Activated T-cell treated with anti-CD3 and anti-CD28 coated beads, Interleukin-2, amount 50 U/mL, for 72 hours (primary cell): ENCODE data around the gene CFAP99. TPM values are rescaled to one million over a fixed set of nuclear protein-coding genes. Genes with fewer than 3 reads are reported as not detected.

ENCODE experiments used
- ATAC-seq, 2 donors: fragments of 150-1000 bp; cut with Tn5 transposase; replicated peaks in 1 of 2; 2 replicates each; pipeline ENCODE4 v1.10.0; 2021; ENCODE audit warnings: moderate library complexity in 2 of 2, mild to moderate bottlenecking in 1 of 2
- DNase-seq, 2 donors: peaks; one replicate each; pipeline ENCODE4 v3.0.0; 2021 to 2022; ENCODE audit warnings: mixed read lengths in 1 of 2
- H3K27ac Mint-ChIP-seq: one replicate; pipeline ENCODE4 v1.8.0; 2022; ENCODE audit warnings: mild to moderate bottlenecking, moderate library complexity, mixed read lengths
- H3K27me3 Mint-ChIP-seq: one replicate; pipeline ENCODE4 v1.8.0; 2022; ENCODE audit warnings: low read depth, mixed read lengths
- H3K36me3 Mint-ChIP-seq, 2 donors: one replicate each; pipeline ENCODE4 v1.8.0; 2022; ENCODE audit warnings: mixed read lengths in 2 of 2, mild to moderate bottlenecking in 1 of 2; ENCODE audit not compliant: insufficient read depth in 2 of 2
- H3K4me1 Mint-ChIP-seq: one replicate; pipeline ENCODE4 v1.8.0; 2022; ENCODE audit warnings: low read depth, mixed read lengths
- H3K4me3 Mint-ChIP-seq, 2 donors: one replicate each; pipeline ENCODE4 v1.8.0; 2022; ENCODE audit warnings: mild to moderate bottlenecking in 2 of 2, mixed read lengths in 2 of 2, moderate library complexity in 2 of 2
- H3K9me3 Mint-ChIP-seq, 2 donors: one replicate each; pipeline ENCODE4 v1.8.0; 2022; ENCODE audit warnings: mixed read lengths in 2 of 2
- total RNA-seq, 2 donors: library from RNA; stranded (reverse); gene quantifications; one replicate each; pipeline ENCODE4 v1.2.3, GENCODE V29; 2022

Gene CFAP99
- total RNA-seq, 2 donors from 2014 or later, result not detected

- Mint-ChIP-seq H3K36me3 (no peaks in the 10 kb centered on the region), H3K27ac (no peak overlapping the region), H3K4me3 (no peak overlapping the region), H3K27me3 (no peaks in the 10 kb centered on the region), H3K4me1 (peaks cover 8% of the 10 kb centered on the region), H3K9me3 (no peaks in the 10 kb centered on the region)
- DNase-seq (no peak), ATAC-seq (no peak)
These were observed 24.4 kb downstream of the CFAP99 start for GRCh38 chr4:2443061-2443730.

GRCh38 chr4:2443956-2444740, 25.4 kb downstream of the CFAP99 start:
- H3K27ac Mint-ChIP-seq, result no peak overlapping the region
- DNase-seq (no peak), ATAC-seq (no peak)
- H3K4me1 Mint-ChIP-seq, result peaks cover 8% of the 10 kb centered on the region
- no peaks in the 10 kb centered on the region for H3K27me3 Mint-ChIP-seq
- no peak overlapping the region for H3K4me3 Mint-ChIP-seq
- H3K9me3 Mint-ChIP-seq, result no peaks in the 10 kb centered on the region
- H3K36me3 Mint-ChIP-seq, result no peaks in the 10 kb centered on the region

GRCh38 chr4:2445130-2445529, 26.4 kb downstream of the CFAP99 start:
- DNase-seq (no peak), ATAC-seq (no peak)
- H3K4me3 Mint-ChIP-seq, result no peak overlapping the region
- no peaks in the 10 kb centered on the region for H3K9me3 Mint-ChIP-seq
- H3K27ac Mint-ChIP-seq, result no peak overlapping the region
- no peaks in the 10 kb centered on the region for H3K36me3 Mint-ChIP-seq
- H3K27me3 Mint-ChIP-seq, result no peaks in the 10 kb centered on the region
- peaks cover 8% of the 10 kb centered on the region for H3K4me1 Mint-ChIP-seq

- ATAC-seq (no peak), DNase-seq (no peak)
- Mint-ChIP-seq H3K27ac (no peak overlapping the region), H3K4me1 (peaks cover 8% of the 10 kb centered on the region), H3K9me3 (no peaks in the 10 kb centered on the region), H3K4me3 (no peak overlapping the region), H3K36me3 (no peaks in the 10 kb centered on the region), H3K27me3 (no peaks in the 10 kb centered on the region)
These were observed 26.8 kb downstream of the CFAP99 start for GRCh38 chr4:2445571-2445970.

- H3K27me3 Mint-ChIP-seq, result no peaks in the 10 kb centered on the region
- ATAC-seq (no peak), DNase-seq (no peak)
- H3K27ac Mint-ChIP-seq, result no peak overlapping the region
- no peak overlapping the region for H3K4me3 Mint-ChIP-seq
- no peaks in the 10 kb centered on the region for H3K9me3 Mint-ChIP-seq
- peaks cover 2% of the 10 kb centered on the region for H3K4me1 Mint-ChIP-seq
- H3K36me3 Mint-ChIP-seq, result no peaks in the 10 kb centered on the region
These were observed 28.2 kb downstream of the CFAP99 start for GRCh38 chr4:2446656-2447564.

- ATAC-seq, result no peak
- no peak overlapping the region for H3K27ac Mint-ChIP-seq
- no peak overlapping the region for H3K4me3 Mint-ChIP-seq
- no peaks in the 10 kb centered on the region for H3K9me3 Mint-ChIP-seq
- H3K36me3 Mint-ChIP-seq, result no peaks in the 10 kb centered on the region
- DNase-seq, result no peak
- H3K4me1 Mint-ChIP-seq, result no peaks in the 10 kb centered on the region
- no peaks in the 10 kb centered on the region for H3K27me3 Mint-ChIP-seq
These were observed 29.8 kb downstream of the CFAP99 start for GRCh38 chr4:2448589-2448988.

- Mint-ChIP-seq H3K4me3 (no peak overlapping the region), H3K36me3 (no peaks in the 10 kb centered on the region), H3K27me3 (no peaks in the 10 kb centered on the region), H3K27ac (no peak overlapping the region), H3K9me3 (no peaks in the 10 kb centered on the region), H3K4me1 (no peaks in the 10 kb centered on the region)
- ATAC-seq, result no peak
- DNase-seq, result no peak
These were observed 30.3 kb downstream of the CFAP99 start for GRCh38 chr4:2449051-2449450.

- Mint-ChIP-seq H3K9me3 (no peaks in the 10 kb centered on the region), H3K36me3 (no peaks in the 10 kb centered on the region), H3K27ac (no peak overlapping the region)
These were observed 31.0 kb downstream of the CFAP99 start for GRCh38 chr4:2449511-2450392.

GRCh38 chr4:2450394-2451035, 31.8 kb downstream of the CFAP99 start:
- Mint-ChIP-seq H3K4me3 (no peak overlapping the region), H3K27ac (no peak overlapping the region), H3K9me3 (no peaks in the 10 kb centered on the region), H3K4me1 (no peaks in the 10 kb centered on the region), H3K36me3 (no peaks in the 10 kb centered on the region), H3K27me3 (no peaks in the 10 kb centered on the region)
- no peak for ATAC-seq
- no peak for DNase-seq

More at GRCh38 chr4:2449511-2450392, 31.0 kb downstream of the CFAP99 start:
- no peak overlapping the region for H3K4me3 Mint-ChIP-seq
- no peak for ATAC-seq
- no peak for DNase-seq
- no peaks in the 10 kb centered on the region for H3K4me1 Mint-ChIP-seq
- no peaks in the 10 kb centered on the region for H3K27me3 Mint-ChIP-seq

- Mint-ChIP-seq H3K27me3 (no peaks in the 10 kb centered on the region), H3K4me1 (no peaks in the 10 kb centered on the region), H3K27ac (no peak overlapping the region), H3K9me3 (no peaks in the 10 kb centered on the region), H3K4me3 (no peak overlapping the region), H3K36me3 (no peaks in the 10 kb centered on the region)
- no peak for DNase-seq
- ATAC-seq, result no peak
These were observed 32.3 kb downstream of the CFAP99 start for GRCh38 chr4:2451036-2451520.

- no peak overlapping the region for H3K27ac Mint-ChIP-seq
- no peak for ATAC-seq
- H3K36me3 Mint-ChIP-seq, result no peaks in the 10 kb centered on the region
- no peaks in the 10 kb centered on the region for H3K27me3 Mint-ChIP-seq
- no peak overlapping the region for H3K4me3 Mint-ChIP-seq
- H3K9me3 Mint-ChIP-seq, result no peaks in the 10 kb centered on the region
- no peak for DNase-seq
- no peaks in the 10 kb centered on the region for H3K4me1 Mint-ChIP-seq
These were observed 33.3 kb downstream of the CFAP99 start for GRCh38 chr4:2451821-2452785.
